ENCODE data around the gene EFCAB13. TPM values are rescaled to one million over a fixed set of nuclear protein-coding genes. Genes with fewer than 3 reads are reported as not detected.

The EFCAB13 gene
- total RNA-seq, 1 experiment from 2014 or later = not detected

DNA sequence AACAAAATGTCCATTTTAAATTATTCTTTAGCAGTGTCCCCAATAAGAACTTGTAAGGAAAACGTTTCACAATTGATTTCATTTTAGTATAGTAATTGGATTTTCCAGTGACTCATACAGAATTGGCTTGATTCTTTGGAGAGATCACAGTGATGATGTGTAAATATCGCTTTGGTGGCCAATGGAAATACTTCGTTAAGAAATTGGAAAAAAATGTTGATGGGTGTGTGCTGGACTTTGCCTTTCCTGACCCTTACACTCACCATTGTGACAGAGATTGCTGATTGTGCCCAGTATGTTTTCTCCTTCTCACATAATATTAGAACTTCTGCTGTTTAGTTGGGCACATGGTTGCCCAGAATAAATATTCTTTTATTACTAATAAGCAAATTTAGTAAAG lies 7.4 kb upstream of the EFCAB13 start:
- Histone ChIP-seq H3K27me3 (replicated peaks; ENCODE audit: insufficient read depth, low read depth, low read length, poor library complexity) (no peaks in the 10 kb centered on the region), H3K27ac (ENCODE audit: low read depth, low read length, poor library complexity, severe bottlenecking) (no peak overlapping the region), H3K4me1 (ENCODE audit: insufficient read depth, low read length, poor library complexity, severe bottlenecking) (no peaks in the 10 kb centered on the region), H3K36me3 (ENCODE audit: insufficient read depth, low read length, poor library complexity, severe bottlenecking) (no peaks in the 10 kb centered on the region), H3K9me3 (ENCODE audit: low read depth, low read length, poor library complexity, severe bottlenecking) (peaks cover 6% of the 10 kb centered on the region), H3K4me3 (ENCODE audit: low read depth, low read length, poor library complexity, severe bottlenecking) (no peak overlapping the region)
- intact Hi-C loops (cut with micrococcal nuclease; ENCODE audit: unreplicated experiment) = loop anchor here (5.0 kb wide), 1 partner anchor 374 kb away; no protein-coding TSS in a partner anchor
- no TSS peak for BruUV-seq (replicated peaks)
- TF ChIP-seq EZH2 (IDR thresholded peaks at IDR 0.05; ENCODE audit: borderline replicate concordance, low read depth, low read length, poor library complexity, severe bottlenecking) = no peak
- TF ChIP-seq, protein P1, sequence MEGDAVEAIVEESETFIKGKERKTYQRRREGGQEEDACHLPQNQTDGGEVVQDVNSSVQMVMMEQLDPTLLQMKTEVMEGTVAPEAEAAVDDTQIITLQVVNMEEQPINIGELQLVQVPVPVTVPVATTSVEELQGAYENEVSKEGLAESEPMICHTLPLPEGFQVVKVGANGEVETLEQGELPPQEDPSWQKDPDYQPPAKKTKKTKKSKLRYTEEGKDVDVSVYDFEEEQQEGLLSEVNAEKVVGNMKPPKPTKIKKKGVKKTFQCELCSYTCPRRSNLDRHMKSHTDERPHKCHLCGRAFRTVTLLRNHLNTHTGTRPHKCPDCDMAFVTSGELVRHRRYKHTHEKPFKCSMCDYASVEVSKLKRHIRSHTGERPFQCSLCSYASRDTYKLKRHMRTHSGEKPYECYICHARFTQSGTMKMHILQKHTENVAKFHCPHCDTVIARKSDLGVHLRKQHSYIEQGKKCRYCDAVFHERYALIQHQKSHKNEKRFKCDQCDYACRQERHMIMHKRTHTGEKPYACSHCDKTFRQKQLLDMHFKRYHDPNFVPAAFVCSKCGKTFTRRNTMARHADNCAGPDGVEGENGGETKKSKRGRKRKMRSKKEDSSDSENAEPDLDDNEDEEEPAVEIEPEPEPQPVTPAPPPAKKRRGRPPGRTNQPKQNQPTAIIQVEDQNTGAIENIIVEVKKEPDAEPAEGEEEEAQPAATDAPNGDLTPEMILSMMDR (conservative IDR thresholded peaks at IDR 0.05; ENCODE audit: low read depth, low read length) = no peak
- ChIA-PET CTCF (no interaction called here), POLR2A (ENCODE audit: low non-redundant PET) (no interaction called here)
- DNase-seq (ENCODE audit: low spot score) = no peak

- no TSS peak for BruUV-seq (replicated peaks)
- DNase-seq (ENCODE audit: low spot score) = peak; percentile 24
- Histone ChIP-seq H3K9me3 (ENCODE audit: low read depth, low read length, poor library complexity, severe bottlenecking) (peaks cover 6% of the 10 kb centered on the region), H3K36me3 (ENCODE audit: insufficient read depth, low read length, poor library complexity, severe bottlenecking) (no peaks in the 10 kb centered on the region), H3K27me3 (replicated peaks; ENCODE audit: insufficient read depth, low read depth, low read length, poor library complexity) (no peaks in the 10 kb centered on the region), H3K4me3 (ENCODE audit: low read depth, low read length, poor library complexity, severe bottlenecking) (no peak overlapping the region), H3K27ac (ENCODE audit: low read depth, low read length, poor library complexity, severe bottlenecking) (no peak overlapping the region), H3K4me1 (ENCODE audit: insufficient read depth, low read length, poor library complexity, severe bottlenecking) (no peaks in the 10 kb centered on the region)
- ChIA-PET POLR2A (ENCODE audit: low non-redundant PET) (no interaction called here), CTCF (no interaction called here)
- TF ChIP-seq, protein P1 (conservative IDR thresholded peaks at IDR 0.05; ENCODE audit: low read depth, low read length) = no peak
- no peak for TF ChIP-seq EZH2 (IDR thresholded peaks at IDR 0.05; ENCODE audit: borderline replicate concordance, low read depth, low read length, poor library complexity, severe bottlenecking)
- intact Hi-C loops (cut with micrococcal nuclease; ENCODE audit: unreplicated experiment) = loop anchor here (5.0 kb wide), 1 partner anchor 375 kb away; no protein-coding TSS in a partner anchor
Observed at GRCh38 chr17:47317119-47317518, 6.6 kb upstream of the EFCAB13 start.

GRCh38 chr17:47318197-47318918 lies 5.4 kb upstream of the EFCAB13 start:
- DNase-seq (ENCODE audit: low spot score) = no peak
- POLR2A ChIA-PET (ENCODE audit: low non-redundant PET) = no interaction called here
- Histone ChIP-seq H3K27me3 (replicated peaks; ENCODE audit: insufficient read depth, low read depth, low read length, poor library complexity) (no peaks in the 10 kb centered on the region), H3K4me3 (ENCODE audit: low read depth, low read length, poor library complexity, severe bottlenecking) (no peak overlapping the region), H3K36me3 (ENCODE audit: insufficient read depth, low read length, poor library complexity, severe bottlenecking) (no peaks in the 10 kb centered on the region), H3K27ac (ENCODE audit: low read depth, low read length, poor library complexity, severe bottlenecking) (no peak overlapping the region), H3K9me3 (ENCODE audit: low read depth, low read length, poor library complexity, severe bottlenecking) (peaks cover 6% of the 10 kb centered on the region), H3K4me1 (ENCODE audit: insufficient read depth, low read length, poor library complexity, severe bottlenecking) (no peaks in the 10 kb centered on the region)
- TF ChIP-seq, protein P1 (conservative IDR thresholded peaks at IDR 0.05; ENCODE audit: low read depth, low read length) = no peak
- TF ChIP-seq EZH2 (IDR thresholded peaks at IDR 0.05; ENCODE audit: borderline replicate concordance, low read depth, low read length, poor library complexity, severe bottlenecking) = no peak
- intact Hi-C loops (cut with micrococcal nuclease; ENCODE audit: unreplicated experiment) = loop anchor here (5.0 kb wide), 1 partner anchor 376 kb away; no protein-coding TSS in a partner anchor
- CTCF ChIA-PET = no interaction called here
- no TSS peak for BruUV-seq (replicated peaks)
